GM12872 (cell line): ENCODE results near the gene LRRC51.

Experiments used
- TF ChIP-seq, protein P1 (sequence below): IDR thresholded peaks from 3 replicates; pipeline ENCODE4 v1.5.1; 2011; ENCODE audit warnings: low read depth, mild to moderate bottlenecking, low read length, moderate library complexity; ENCODE audit not compliant: insufficient read depth

The LRRC51 gene

DNA sequence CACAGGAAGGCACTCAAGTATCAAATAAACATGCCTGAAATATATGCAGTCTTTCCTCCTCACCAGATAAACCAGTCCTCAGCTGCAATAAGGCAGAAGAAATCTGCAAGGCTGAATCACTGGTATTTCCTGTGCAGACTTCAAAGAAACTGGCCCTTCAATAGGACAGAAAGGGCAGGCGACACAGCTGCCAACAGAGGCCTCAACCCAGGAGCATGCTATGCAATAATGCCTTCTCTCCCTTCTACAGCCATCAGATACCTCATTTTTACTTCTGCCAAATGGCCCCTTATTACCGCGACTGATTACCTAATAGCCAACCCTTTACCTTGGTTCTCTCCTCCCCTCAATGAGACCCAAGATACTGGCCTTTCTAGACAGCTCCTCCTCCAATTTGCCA is 8.3 kb upstream of the LRRC51 start:
- TF ChIP-seq, protein P1, sequence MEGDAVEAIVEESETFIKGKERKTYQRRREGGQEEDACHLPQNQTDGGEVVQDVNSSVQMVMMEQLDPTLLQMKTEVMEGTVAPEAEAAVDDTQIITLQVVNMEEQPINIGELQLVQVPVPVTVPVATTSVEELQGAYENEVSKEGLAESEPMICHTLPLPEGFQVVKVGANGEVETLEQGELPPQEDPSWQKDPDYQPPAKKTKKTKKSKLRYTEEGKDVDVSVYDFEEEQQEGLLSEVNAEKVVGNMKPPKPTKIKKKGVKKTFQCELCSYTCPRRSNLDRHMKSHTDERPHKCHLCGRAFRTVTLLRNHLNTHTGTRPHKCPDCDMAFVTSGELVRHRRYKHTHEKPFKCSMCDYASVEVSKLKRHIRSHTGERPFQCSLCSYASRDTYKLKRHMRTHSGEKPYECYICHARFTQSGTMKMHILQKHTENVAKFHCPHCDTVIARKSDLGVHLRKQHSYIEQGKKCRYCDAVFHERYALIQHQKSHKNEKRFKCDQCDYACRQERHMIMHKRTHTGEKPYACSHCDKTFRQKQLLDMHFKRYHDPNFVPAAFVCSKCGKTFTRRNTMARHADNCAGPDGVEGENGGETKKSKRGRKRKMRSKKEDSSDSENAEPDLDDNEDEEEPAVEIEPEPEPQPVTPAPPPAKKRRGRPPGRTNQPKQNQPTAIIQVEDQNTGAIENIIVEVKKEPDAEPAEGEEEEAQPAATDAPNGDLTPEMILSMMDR, result no peak

GRCh38 chr11:72075109-72075508 is 5.5 kb upstream of the LRRC51 start:
- TF ChIP-seq, protein P1, result peak; percentile 33; the same call in 2 of the 3 replicates

GRCh38 chr11:72075756-72076155 is 4.9 kb upstream of the LRRC51 start:
- TF ChIP-seq, protein P1, result no peak

- TF ChIP-seq, protein P1, result no peak
These were observed 2.2 kb upstream of the LRRC51 start for GRCh38 chr11:72078477-72078876.

GRCh38 chr11:72079819-72080325 is 778 bp upstream of the LRRC51 start:
- TF ChIP-seq, protein P1, result no peak

- TF ChIP-seq, protein P1, result no peak
These were observed 564 bp downstream of the LRRC51 start for GRCh38 chr11:72081184-72081644.

DNA sequence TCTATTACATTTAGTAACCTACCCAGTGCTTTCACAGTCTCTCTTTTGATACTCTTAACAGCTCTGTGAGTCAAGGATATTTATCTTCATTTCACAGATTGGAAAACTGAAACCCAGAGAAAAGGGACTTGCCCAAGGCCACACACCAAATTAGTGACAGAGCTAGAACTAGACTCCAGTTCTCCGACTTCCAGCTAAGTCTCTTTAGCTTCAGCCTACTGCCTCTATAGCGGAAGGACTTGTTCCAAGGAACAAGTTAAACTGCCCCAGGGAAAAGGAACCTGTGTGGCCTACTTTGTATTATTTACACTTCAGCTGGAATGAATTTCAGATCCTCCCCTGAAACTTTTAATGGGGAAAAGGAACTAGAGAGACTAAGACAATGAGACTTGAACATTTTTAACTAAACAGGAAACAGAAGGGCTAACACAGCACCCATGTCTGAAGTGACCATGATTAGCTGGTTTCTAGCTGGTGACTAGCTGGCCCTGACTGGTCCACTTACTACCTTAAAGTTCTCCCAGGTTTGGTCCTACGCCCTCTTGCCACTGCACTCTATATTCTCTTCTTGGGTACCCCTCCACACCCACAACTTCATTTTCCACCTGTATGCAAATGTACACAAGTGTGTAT is 1.3 kb downstream of the LRRC51 start:
- TF ChIP-seq, protein P1, result no peak
